Nephron progenitor cell (in vitro differentiated cells): Measurements from ENCODE around the gene SLC35G6.
"Not testable (repeated sequence)": the region's sequence is repeated elsewhere in the genome, so short reads cannot be mapped to it uniquely, and the experiment has no call there.

ENCODE experiments used
- DNase-seq: peaks from one replicate; pipeline ENCODE4 v3.0.0; 2021
- H3K27ac Mint-ChIP-seq: 2 replicates; pipeline ENCODE4 v1.8.0; 2021; ENCODE audit warnings: mild to moderate bottlenecking, moderate library complexity, mixed read lengths
- H3K27me3 Mint-ChIP-seq: 2 replicates; pipeline ENCODE4 v1.8.0; 2021; ENCODE audit warnings: mild to moderate bottlenecking, low read depth, mixed read lengths; ENCODE audit not compliant: poor library complexity
- H3K36me3 Mint-ChIP-seq: 2 replicates; pipeline ENCODE4 v1.8.0; 2021; ENCODE audit warnings: low read depth, mixed read lengths
- H3K4me1 Mint-ChIP-seq: 2 replicates; pipeline ENCODE4 v1.8.0; 2021; ENCODE audit warnings: mixed read lengths
- H3K4me3 Mint-ChIP-seq: 2 replicates; pipeline ENCODE4 v1.8.0; 2021; ENCODE audit warnings: mild to moderate bottlenecking, moderate library complexity, mixed read lengths
- H3K9me3 Mint-ChIP-seq: 2 replicates; pipeline ENCODE4 v1.8.0; 2021; ENCODE audit warnings: mild to moderate bottlenecking, moderate library complexity, mixed read lengths
- TF ChIP-seq, protein P1 (sequence below): fragments of 200-600 bp; sonication (generic); IDR thresholded peaks from 2 replicates; pipeline ENCODE4 v1.5.0; 2021; ENCODE audit warnings: antibody characterized with exemption

SLC35G6 gene

DNA sequence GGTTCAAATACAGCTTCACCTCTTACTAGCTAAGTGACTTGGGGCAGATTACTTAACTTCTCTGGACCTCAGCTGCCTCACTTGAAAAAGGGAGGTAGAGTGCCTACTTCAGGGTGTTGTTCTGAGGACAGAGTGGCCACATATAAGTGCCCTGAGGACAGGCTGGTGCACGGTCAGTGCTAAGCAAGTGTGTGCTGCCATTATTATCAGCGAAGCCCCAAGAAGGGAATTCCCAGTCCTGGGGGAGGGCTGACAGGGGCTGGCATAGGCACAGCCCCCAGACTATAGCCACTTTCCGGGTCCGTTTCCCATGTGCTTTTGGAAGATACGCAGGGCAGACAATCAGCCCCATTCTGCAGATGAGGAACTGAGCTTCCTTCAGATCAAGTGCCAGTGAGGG is 4.3 kb upstream of the SLC35G6 start:
- TF ChIP-seq, protein P1, sequence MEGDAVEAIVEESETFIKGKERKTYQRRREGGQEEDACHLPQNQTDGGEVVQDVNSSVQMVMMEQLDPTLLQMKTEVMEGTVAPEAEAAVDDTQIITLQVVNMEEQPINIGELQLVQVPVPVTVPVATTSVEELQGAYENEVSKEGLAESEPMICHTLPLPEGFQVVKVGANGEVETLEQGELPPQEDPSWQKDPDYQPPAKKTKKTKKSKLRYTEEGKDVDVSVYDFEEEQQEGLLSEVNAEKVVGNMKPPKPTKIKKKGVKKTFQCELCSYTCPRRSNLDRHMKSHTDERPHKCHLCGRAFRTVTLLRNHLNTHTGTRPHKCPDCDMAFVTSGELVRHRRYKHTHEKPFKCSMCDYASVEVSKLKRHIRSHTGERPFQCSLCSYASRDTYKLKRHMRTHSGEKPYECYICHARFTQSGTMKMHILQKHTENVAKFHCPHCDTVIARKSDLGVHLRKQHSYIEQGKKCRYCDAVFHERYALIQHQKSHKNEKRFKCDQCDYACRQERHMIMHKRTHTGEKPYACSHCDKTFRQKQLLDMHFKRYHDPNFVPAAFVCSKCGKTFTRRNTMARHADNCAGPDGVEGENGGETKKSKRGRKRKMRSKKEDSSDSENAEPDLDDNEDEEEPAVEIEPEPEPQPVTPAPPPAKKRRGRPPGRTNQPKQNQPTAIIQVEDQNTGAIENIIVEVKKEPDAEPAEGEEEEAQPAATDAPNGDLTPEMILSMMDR = no peak
- DNase-seq = no peak
- Mint-ChIP-seq H3K27me3 (peaks cover 3% of the 10 kb centered on the region), H3K4me3 (peak overlapping the region; percentile 76), H3K4me1 (peaks cover 56% of the 10 kb centered on the region), H3K9me3 (no peaks in the 10 kb centered on the region), H3K27ac (no peak overlapping the region), H3K36me3 (no peaks in the 10 kb centered on the region)

DNA sequence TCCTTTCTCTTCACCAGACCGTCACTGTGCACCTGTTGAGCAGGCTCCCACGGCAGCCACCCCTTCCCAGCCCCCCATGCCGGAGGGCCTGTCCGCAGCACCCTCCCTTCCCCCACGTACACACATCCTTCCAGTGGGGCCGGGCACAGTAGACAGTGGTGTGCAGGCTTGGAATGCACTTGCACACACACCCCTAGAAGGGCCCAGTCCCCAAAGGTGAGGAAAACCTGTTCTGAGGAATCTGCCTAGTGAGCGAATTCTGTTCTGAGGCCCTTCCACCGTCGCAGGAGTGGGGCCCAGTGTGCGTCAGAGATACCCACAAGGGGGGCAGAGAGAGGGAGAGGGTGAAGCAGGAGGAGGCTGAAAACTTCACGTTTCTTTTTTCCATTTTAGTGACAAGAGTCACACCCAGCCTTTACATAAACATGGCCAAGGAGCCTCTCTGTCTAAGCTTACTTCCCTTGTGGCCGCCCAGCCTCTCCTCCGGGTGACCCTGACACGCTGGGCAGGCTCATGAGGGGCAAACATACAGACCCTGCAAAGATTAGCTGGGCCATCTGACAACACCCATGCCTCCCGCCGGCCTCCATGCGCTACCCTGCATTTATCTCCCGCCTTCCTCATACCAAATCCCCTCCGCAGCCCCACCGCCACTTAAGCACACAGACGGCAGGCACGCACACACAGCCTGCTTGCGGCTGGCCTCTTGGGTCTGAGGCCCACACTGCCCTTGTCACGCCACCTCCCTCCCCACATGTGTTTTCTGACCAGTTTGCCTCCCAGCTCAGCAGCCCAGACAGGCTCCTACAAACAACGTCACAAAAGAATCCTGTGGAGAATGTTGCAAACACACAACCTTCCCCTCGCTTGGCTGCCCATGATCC is 3.6 kb upstream of the SLC35G6 start:
- Mint-ChIP-seq H3K9me3 (no peaks in the 10 kb centered on the region), H3K4me3 (peak overlapping the region; percentile 76), H3K36me3 (no peaks in the 10 kb centered on the region), H3K27me3 (peaks cover 3% of the 10 kb centered on the region), H3K4me1 (peaks cover 62% of the 10 kb centered on the region), H3K27ac (peak overlapping the region; percentile 93)
- TF ChIP-seq, protein P1 = no peak
- DNase-seq = peak; percentile 40

DNA sequence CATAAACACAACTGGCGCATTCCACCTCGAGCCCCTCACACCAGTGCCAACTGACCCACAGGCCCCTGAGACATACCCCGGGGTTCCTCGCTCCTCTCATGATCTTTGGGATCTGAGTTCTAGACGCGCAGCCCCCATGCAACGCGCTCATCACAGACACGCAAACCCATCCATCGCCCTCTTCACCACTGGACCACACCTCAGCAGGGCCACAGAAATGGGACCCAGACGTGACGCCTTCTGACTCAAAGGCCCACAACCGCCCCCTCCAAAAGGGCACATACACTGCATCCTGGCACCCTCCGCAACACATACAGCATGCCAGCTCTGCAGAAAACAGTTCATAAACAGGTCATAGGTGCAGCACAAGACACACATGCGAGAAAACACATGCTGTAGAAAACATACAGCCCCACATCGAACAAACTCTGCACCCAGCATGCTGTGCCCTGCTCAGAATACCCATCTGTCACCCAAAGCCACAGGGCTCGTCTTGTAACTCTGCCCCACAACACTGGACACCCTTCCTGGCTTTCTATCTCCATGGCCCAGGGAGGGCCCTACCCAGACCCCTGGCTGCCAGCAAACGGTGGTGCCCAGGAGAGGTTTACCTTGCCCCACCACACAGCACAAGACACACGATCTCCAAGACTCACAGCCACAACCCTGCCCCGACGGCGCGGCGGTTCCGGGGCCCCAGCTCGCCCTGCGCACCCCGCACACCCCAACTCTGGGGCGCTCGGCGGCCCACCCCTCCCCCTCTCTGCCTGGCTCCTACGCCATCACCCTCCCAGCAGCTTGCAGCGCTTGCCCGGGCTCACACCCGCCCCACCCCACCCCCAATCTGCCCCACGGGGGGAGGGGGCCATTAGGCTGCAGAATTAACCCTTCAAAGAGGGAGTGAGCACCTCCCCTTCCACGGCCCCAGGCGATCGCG is 2.7 kb upstream of the SLC35G6 start:
- Mint-ChIP-seq H3K4me1 (peaks cover 71% of the 10 kb centered on the region), H3K27ac (peak overlapping the region; percentile 93), H3K27me3 (peaks cover 3% of the 10 kb centered on the region), H3K4me3 (peak overlapping the region; percentile 76), H3K36me3 (no peaks in the 10 kb centered on the region), H3K9me3 (no peaks in the 10 kb centered on the region)
- DNase-seq = peak; percentile 41
- TF ChIP-seq, protein P1 = no peak

DNA sequence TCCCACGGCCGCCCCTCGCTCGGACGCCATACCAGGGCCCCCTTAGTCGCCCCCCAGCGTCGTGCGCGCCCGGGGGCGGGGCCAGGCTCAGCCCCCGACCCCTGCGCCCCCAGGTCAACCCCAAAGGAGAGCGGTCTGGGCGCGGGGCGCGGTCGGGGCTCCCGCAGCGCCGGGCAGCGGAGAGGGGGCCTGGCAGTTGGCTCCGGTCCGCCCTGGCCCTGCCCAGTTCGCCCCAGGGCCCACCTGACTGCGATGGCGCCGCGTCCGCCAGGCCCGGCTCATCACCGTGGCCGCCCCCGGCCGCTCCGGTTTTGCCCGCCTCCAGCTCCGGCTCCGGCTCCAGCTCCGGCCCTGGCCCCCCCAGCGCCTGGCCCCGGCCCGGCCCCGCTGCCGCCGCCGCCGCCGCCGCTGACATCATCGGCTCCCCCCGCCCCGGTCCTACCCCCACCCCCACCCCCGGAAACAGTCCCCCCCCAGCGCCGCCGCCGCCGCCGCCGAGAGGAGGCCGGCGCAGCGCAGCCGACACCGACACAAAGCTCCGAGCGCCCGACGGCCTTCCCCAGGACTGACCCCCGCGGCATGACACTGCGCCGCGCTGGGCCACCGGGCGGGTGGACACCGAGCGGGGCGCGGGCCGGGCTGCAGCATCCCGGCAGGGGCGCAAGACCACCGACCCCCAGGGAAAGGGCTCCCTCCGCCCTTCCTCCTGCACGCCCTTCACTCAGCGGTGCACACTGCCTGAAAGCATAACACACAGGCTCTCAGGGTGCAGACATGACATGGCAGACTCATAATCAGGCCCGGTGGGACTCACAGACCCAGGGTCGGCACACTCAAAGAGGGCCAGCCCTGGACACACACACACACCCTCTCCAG is 1.8 kb upstream of the SLC35G6 start, which contains the start of gene ZBTB4:
Gene ZBTB4, minus strand, starts transcription at position 419 of the 876 bp plus-strand sequence. CDS start 12,830 bp downstream, outside the sequence.
- Mint-ChIP-seq H3K27me3 (peaks cover 3% of the 10 kb centered on the region), H3K36me3 (no peaks in the 10 kb centered on the region), H3K4me3 (peak within 1 kb of the TSS; percentile 93), H3K27ac (peak within 1 kb of the TSS; percentile 97), H3K4me1 (peaks cover 74% of the 10 kb centered on the region), H3K9me3 (no peaks in the 10 kb centered on the region)
- DNase-seq = peak; percentile 64
- TF ChIP-seq, protein P1 = no peak

DNA sequence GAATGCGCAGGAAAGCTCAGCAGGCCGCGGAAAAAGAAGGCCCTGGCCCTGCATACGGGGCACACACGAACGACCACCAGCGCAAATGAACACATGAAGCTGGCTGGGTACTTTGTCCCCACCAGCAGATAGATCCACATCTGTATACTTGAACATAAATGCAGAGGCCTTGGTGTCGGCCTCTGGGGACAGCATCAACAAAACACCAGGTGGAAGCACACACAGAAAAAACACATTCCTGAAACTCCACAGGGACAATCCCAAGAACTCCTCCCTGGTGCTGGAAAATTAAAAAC is 1.2 kb upstream of the SLC35G6 start:
- Mint-ChIP-seq H3K9me3 (no peaks in the 10 kb centered on the region), H3K27ac (peak overlapping the region; percentile 97), H3K4me1 (peaks cover 79% of the 10 kb centered on the region), H3K27me3 (peaks cover 3% of the 10 kb centered on the region), H3K36me3 (no peaks in the 10 kb centered on the region), H3K4me3 (peak overlapping the region; percentile 93)
- DNase-seq = no peak
- TF ChIP-seq, protein P1 = no peak

DNA sequence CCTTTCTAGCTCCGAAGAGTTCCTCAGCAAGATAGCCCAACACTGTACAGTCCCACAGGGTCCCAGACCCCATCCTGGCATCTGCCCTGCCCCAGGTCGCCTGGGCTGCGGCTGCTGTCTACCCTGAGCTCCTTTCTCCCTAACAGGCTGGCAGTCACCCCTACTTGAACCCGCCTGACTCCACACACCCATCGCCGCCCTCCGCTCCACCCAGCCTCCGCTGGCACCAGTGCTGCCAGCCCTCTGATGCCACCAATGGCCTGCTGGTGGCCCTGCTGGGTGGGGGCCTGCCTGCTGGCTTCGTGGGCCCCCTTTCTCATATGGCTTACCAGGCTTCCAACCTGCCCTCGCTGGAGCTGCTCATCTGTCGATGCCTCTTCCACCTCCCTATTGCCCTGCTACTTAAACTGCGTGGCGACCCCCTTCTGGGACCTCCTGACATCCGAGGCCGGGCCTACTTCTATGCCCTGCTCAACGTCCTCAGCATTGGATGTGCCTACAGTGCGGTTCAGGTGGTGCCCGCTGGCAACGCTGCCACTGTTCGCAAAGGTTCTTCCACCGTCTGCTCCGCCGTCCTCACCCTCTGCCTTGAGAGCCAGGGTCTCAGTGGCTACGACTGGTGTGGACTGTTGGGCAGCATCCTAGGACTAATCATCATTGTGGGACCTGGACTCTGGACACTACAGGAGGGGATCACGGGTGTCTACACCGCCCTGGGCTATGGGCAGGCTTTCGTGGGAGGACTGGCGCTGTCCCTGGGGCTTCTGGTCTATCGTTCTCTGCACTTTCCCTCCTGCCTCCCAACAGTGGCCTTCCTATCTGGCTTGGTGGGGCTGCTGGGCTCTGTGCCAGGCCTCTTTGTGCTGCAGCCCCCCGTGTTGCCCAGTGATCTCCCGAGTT is 846 bp downstream of the SLC35G6 start:
- not testable (repeated sequence) for H3K27me3 Mint-ChIP-seq, H3K9me3 Mint-ChIP-seq, DNase-seq
- Mint-ChIP-seq H3K36me3 (peaks cover 12% of the 10 kb centered on the region), H3K27ac (peak overlapping the region; percentile 100), H3K4me3 (peak overlapping the region; percentile 99), H3K4me1 (peaks cover 85% of the 10 kb centered on the region)

DNA sequence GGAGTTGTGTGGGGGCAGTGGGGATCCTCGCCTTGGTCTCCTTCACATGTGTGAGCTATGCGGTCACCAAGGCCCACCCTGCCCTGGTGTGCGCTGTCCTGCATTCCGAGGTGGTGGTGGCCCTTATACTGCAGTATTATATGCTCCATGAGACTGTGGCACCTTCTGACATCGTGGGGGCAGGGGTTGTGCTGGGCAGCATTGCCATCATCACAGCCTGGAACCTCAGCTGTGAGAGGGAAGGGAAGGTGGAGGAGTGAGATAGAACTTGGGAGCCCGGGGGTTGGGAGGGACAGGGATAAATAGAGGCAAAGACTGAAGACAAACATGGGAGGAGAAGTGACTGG is 1.5 kb downstream of the SLC35G6 start:
- H3K4me3 Mint-ChIP-seq = peak overlapping the region; percentile 99
- H3K36me3 Mint-ChIP-seq = peaks cover 18% of the 10 kb centered on the region
- not testable (repeated sequence) for H3K9me3 Mint-ChIP-seq, DNase-seq, H3K27me3 Mint-ChIP-seq
- peak overlapping the region; percentile 100 for H3K27ac Mint-ChIP-seq
- peaks cover 85% of the 10 kb centered on the region for H3K4me1 Mint-ChIP-seq
